Measurements from ENCODE around the gene GGA3.

DNA sequence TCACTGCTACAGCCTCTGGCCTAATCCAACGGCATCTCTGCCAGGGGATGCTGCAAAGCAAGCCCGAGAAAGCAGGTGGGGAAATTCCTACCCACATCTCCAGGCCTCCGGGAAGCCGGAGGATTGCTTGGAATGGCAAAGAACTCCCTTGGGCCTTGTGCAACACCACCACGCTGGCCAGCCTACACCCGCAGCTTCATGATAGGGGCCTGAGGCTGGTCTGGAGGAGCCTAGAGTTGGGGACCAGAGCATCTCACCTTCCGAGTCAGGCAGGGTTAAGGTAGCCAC, 20.3 kb downstream of the GGA3 start:
- TF ChIP-seq, protein P1, sequence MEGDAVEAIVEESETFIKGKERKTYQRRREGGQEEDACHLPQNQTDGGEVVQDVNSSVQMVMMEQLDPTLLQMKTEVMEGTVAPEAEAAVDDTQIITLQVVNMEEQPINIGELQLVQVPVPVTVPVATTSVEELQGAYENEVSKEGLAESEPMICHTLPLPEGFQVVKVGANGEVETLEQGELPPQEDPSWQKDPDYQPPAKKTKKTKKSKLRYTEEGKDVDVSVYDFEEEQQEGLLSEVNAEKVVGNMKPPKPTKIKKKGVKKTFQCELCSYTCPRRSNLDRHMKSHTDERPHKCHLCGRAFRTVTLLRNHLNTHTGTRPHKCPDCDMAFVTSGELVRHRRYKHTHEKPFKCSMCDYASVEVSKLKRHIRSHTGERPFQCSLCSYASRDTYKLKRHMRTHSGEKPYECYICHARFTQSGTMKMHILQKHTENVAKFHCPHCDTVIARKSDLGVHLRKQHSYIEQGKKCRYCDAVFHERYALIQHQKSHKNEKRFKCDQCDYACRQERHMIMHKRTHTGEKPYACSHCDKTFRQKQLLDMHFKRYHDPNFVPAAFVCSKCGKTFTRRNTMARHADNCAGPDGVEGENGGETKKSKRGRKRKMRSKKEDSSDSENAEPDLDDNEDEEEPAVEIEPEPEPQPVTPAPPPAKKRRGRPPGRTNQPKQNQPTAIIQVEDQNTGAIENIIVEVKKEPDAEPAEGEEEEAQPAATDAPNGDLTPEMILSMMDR (IDR thresholded peaks at IDR 0.05), result no peak
- no peak for TF ChIP-seq POLR2A (IDR thresholded peaks at IDR 0.05)
